HepG2 (cell line): ENCODE results near the gene EMC9. TPM values are rescaled to one million over a fixed set of nuclear protein-coding genes. Genes with fewer than 3 reads are reported as not detected.

ENCODE experiments used
- AFF4 ChIP-seq: sonication (generic); formaldehyde crosslinking; IDR thresholded peaks from 2 replicates; pipeline ENCODE4 v1.4.0; 2020; ENCODE audit warnings: missing genetic modification reagents
- BCL6 ChIP-seq: IDR thresholded peaks from 2 replicates; pipeline ENCODE4 v1.6.1; 2016; ENCODE audit warnings: missing genetic modification reagents, missing compliant biosample characterization
- CBX2 ChIP-seq, 2 experiments: fragments of 200-600 bp in 1 of 2; sonication (generic); formaldehyde crosslinking in 1 of 2; IDR thresholded peaks; 2 replicates each; pipeline versions ENCODE4 v1.7.0 to v1.8.1; 2018 to 2022; ENCODE audit warnings: low read depth in 2 of 2, low read length in 1 of 2, mild to moderate bottlenecking in 1 of 2, missing genetic modification reagents in 1 of 2
- ELF1 ChIP-seq: sonication (generic); formaldehyde crosslinking; IDR thresholded peaks from 2 replicates; pipeline ENCODE4 v1.4.0; 2020; ENCODE audit warnings: missing genetic modification reagents
- ELF4 ChIP-seq: sonication (generic); formaldehyde crosslinking; IDR thresholded peaks from 2 replicates; pipeline ENCODE4 v1.5.0; 2020; ENCODE audit warnings: missing genetic modification reagents, mild to moderate bottlenecking, moderate library complexity, borderline replicate concordance
- FOXA1 ChIP-seq, 2 experiments: fragments of 450-650 bp in 1 of 2; sonication (generic) in 1 of 2; formaldehyde crosslinking in 1 of 2; IDR thresholded peaks; 2 replicates each; pipeline versions ENCODE4 v1.4.0 to v1.6.1; 2016 to 2020; ENCODE audit warnings: missing genetic modification reagents in 1 of 2
- MAFF ChIP-seq: IDR thresholded peaks from 2 replicates; pipeline ENCODE4 v1.6.1; 2011; ENCODE audit warnings: low read depth, low read length, improper control_type of control experiment
- MTF1 ChIP-seq: sonication (generic); formaldehyde crosslinking; IDR thresholded peaks from 2 replicates; pipeline ENCODE4 v1.5.0; 2020; ENCODE audit warnings: missing genetic modification reagents
- SALL2 ChIP-seq: sonication (generic); formaldehyde crosslinking; IDR thresholded peaks from 2 replicates; pipeline ENCODE4 v1.8.1; 2023; ENCODE audit warnings: mild to moderate bottlenecking, missing genetic modification reagents, inconsistent platforms
- STAT6 ChIP-seq: sonication (generic); formaldehyde crosslinking; IDR thresholded peaks from 2 replicates; pipeline ENCODE4 v1.4.0; 2020; ENCODE audit warnings: missing genetic modification reagents, mild to moderate bottlenecking, borderline replicate concordance
- ZGPAT ChIP-seq: IDR thresholded peaks from 2 replicates; pipeline ENCODE4 v1.6.1; 2016; ENCODE audit warnings: mild to moderate bottlenecking
- ZNF101 ChIP-seq: sonication (generic); formaldehyde crosslinking; IDR thresholded peaks from 2 replicates; pipeline ENCODE4 v1.4.0; 2020; ENCODE audit warnings: mild to moderate bottlenecking, low read depth, missing genetic modification reagents, borderline replicate concordance
- ZNF672 ChIP-seq: sonication (generic); formaldehyde crosslinking; IDR thresholded peaks from 2 replicates; pipeline ENCODE4 v1.8.1; 2022; ENCODE audit warnings: missing genetic modification reagents
- polyA plus RNA-seq, 8 experiments: library from polyadenylated mRNA; depleted of rRNA in 3 of 8; stranded (reverse) in 7 of 8; unstranded in 1 of 8; fragments of >200 nt; fragmentation: Illumina TruSeq in 4 of 8; extraction: Trizol in 4 of 8; gene quantifications; 2 replicates each; pipeline versions ENCODE4 v1.2.1 to v1.2.3, GENCODE V29; 2011 to 2016; ENCODE audit warnings: low read depth in 4 of 8, missing spikeins in 1 of 8, mixed read lengths in 1 of 8; ENCODE audit not compliant: insufficient read depth in 1 of 8
- total RNA-seq, 5 experiments: library from RNA; depleted of rRNA; stranded (reverse); fragments of >200 nt; fragmentation: Illumina TruSeq; extraction: Trizol; gene quantifications; 2 replicates each; pipeline ENCODE4 v1.2.3, GENCODE V29; 2016; ENCODE audit warnings: low read depth in 1 of 5

Gene EMC9
- total and polyA plus RNA-seq, 2 of the 13 experiments (the other 11 are each of a cell fraction or from before 2014, with no cell fraction given): 60.5 to 78.7 TPM

DNA sequence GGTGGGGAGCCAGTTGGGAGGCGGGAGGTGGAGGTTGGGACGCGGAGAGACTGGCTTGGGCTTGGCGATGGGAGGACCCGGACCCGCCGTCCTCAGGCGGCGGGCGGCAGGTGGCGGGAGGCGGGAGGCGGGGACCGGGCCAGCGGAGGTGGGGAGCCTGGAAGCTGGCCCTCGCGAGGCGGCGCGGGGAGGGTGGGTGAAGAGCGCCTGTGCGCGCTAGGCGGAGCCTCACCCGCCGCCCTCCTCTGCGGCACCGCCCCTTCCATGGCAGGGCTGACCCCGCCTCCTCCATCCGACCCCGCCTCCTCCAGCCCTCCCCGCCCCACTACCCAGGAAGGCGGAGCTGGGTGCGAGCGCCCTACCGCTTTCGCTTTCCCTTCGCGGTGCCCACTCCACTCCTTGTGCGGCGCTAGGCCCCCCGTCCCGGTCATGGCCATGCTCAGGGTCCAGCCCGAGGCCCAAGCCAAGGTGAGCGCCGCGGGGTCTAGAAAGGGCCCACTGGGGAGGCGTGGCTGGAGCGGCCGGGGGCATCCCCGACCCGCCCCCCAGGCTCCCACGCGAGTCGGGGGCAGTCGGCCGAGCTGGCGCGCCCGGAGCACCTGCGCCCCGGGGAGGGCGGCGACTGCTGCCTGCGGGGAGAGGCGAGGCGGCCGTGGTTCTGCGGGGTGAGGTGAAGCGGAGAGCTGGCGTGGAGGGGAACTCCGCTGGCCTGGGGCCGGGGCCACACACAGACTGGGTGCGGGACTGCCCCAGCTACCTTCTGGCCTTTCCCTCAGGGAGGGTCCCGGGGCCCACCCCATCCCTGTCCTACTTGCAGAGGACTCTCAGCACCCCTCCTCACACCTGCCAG is 5.3 kb downstream of the EMC9 start, which contains the start of gene PSME1 (continued):
- TF ChIP-seq ZNF101 (CRISPR knock-in tag) (no peak), BCL6 (CRISPR knock-in tag) (peak; percentile 57), ELF4 (CRISPR knock-in tag) (peak; percentile 57; the same call in 1 of the 2 replicates), ZGPAT (CRISPR knock-in tag) (peak; percentile 78; the same call in 1 of the 2 replicates), MTF1 (CRISPR knock-in tag) (no peak), AFF4 (CRISPR knock-in tag) (no peak; the same call in 1 of the 2 replicates), ELF1 (CRISPR knock-in tag) (peak; percentile 84), STAT6 (CRISPR knock-in tag) (no peak), FOXA1 (IDR thresholded peaks at IDR 0.05) (no peak), FOXA1 (CRISPR knock-in tag; IDR thresholded peaks at IDR 0.05) (0 out of 2 replicates have a peak, but pooled peaks have one; percentile 13), CBX2 (IDR thresholded peaks at IDR 0.05; ENCODE audit: low read depth, low read length) (no peak), CBX2 (CRISPR knock-in tag; IDR thresholded peaks at IDR 0.05; ENCODE audit: low read depth) (peak; percentile 36; the same call in 1 of the 2 replicates), MAFF (no peak), SALL2 (CRISPR knock-in tag) (peak; percentile 77; the same call in 1 of the 2 replicates), ZNF672 (CRISPR knock-in tag) (no peak)
